ENCODE measurements around the gene ZNF69.
"Not testable (repeated sequence)": the region's sequence is repeated elsewhere in the genome, so short reads cannot be mapped to it uniquely, and the experiment has no call there.

ZNF69 gene

GRCh38 chr19:11902228-11902627 lies 14.6 kb downstream of the ZNF69 start:
- DNase-seq, result no peak

- no peak for DNase-seq
Measured at GRCh38 chr19:11905928-11906327, 18.3 kb downstream of the ZNF69 start.

GRCh38 chr19:11911937-11912336 lies 24.4 kb downstream of the ZNF69 start:
- not testable (repeated sequence) for DNase-seq

- DNase-seq, result not testable (repeated sequence)
Measured at GRCh38 chr19:11914417-11915051, 27.0 kb downstream of the ZNF69 start.

GRCh38 chr19:11921852-11922495 lies 34.4 kb downstream of the ZNF69 start:
- peak; percentile 84 for DNase-seq

GRCh38 chr19:11924886-11925650 lies 37.5 kb downstream of the ZNF69 start, which contains the start of gene ZNF700:
Gene ZNF700, plus strand, starts transcription at chr19:11925107. Its CDS starts 104 bp downstream, at chr19:11925211.
- peak; percentile 100 for DNase-seq

- peak; percentile 56 for DNase-seq
Measured at GRCh38 chr19:11925651-11926187, 38.1 kb downstream of the ZNF69 start.

GRCh38 chr19:11927227-11927626 lies 39.6 kb downstream of the ZNF69 start:
- no peak for DNase-seq

GRCh38 chr19:11931051-11931450 lies 43.5 kb downstream of the ZNF69 start:
- peak; percentile 81 for DNase-seq

- DNase-seq, result peak; percentile 72
Measured at GRCh38 chr19:11931513-11931912, 43.9 kb downstream of the ZNF69 start.

- DNase-seq, result not testable (repeated sequence)
Measured at GRCh38 chr19:11935829-11936228, 48.2 kb downstream of the ZNF69 start.

- DNase-seq, result not testable (repeated sequence)
Measured at GRCh38 chr19:11938383-11938782, 50.8 kb downstream of the ZNF69 start.

GRCh38 chr19:11941361-11941887 lies 53.8 kb downstream of the ZNF69 start:
- not testable (repeated sequence) for DNase-seq

GRCh38 chr19:11942008-11942842 lies 54.6 kb downstream of the ZNF69 start:
- no peak for DNase-seq

GRCh38 chr19:11942843-11943108 lies 55.2 kb downstream of the ZNF69 start:
- peak; percentile 88 for DNase-seq

GRCh38 chr19:11944656-11945055 lies 57.1 kb downstream of the ZNF69 start:
- DNase-seq, result no peak

- DNase-seq, result no peak
Measured at GRCh38 chr19:11948646-11949045, 61.1 kb downstream of the ZNF69 start.

GRCh38 chr19:11949201-11949600 lies 61.6 kb downstream of the ZNF69 start:
- peak; percentile 70 for DNase-seq

- peak; percentile 50 for DNase-seq
Measured at GRCh38 chr19:11949614-11950080, 62.1 kb downstream of the ZNF69 start.

- DNase-seq, result no peak
Measured at GRCh38 chr19:11950312-11950711, 62.7 kb downstream of the ZNF69 start.

All from OCI-M1 (cell line).